Type B pancreatic cell (in vitro differentiated cells): ENCODE data around the gene LARP4. TPM values are rescaled to one million over a fixed set of nuclear protein-coding genes. Genes with fewer than 3 reads are reported as not detected.
"Not testable (repeated sequence)": the region's sequence is repeated elsewhere in the genome, so short reads cannot be mapped to it uniquely, and the experiment has no call there.

ENCODE experiments used
- DNase-seq: peaks from one replicate; pipeline ENCODE4 v3.0.0; 2021; ENCODE audit warnings: mixed read lengths; ENCODE audit not compliant: unreplicated experiment; ENCODE audit errors: extremely low spot score
- H3K27ac Mint-ChIP-seq: 2 replicates; pipeline ENCODE4 v1.8.0; 2021; ENCODE audit warnings: mild to moderate bottlenecking, mixed read lengths
- H3K27me3 Mint-ChIP-seq: 2 replicates; pipeline ENCODE4 v1.8.0; 2021; ENCODE audit warnings: mixed read lengths
- H3K36me3 Mint-ChIP-seq: 2 replicates; pipeline ENCODE4 v1.8.0; 2021; ENCODE audit warnings: mixed read lengths
- H3K4me1 Mint-ChIP-seq: one replicate; pipeline ENCODE4 v1.8.0; 2021; ENCODE audit warnings: mixed read lengths; ENCODE audit not compliant: unreplicated experiment
- H3K4me3 Mint-ChIP-seq: 2 replicates; pipeline ENCODE4 v1.8.0; 2021; ENCODE audit warnings: mild to moderate bottlenecking, mixed read lengths
- H3K9me3 Mint-ChIP-seq: 2 replicates; pipeline ENCODE4 v1.8.0; 2021; ENCODE audit warnings: mixed read lengths
- CTCF ChIP-seq: fragments of 200-600 bp; sonication (generic); conservative IDR thresholded peaks from 2 replicates; pipeline ENCODE4 v1.5.0; 2021; ENCODE audit warnings: antibody characterized with exemption, mild to moderate bottlenecking
- total RNA-seq: library from RNA; stranded (reverse); gene quantifications from 2 replicates; pipeline ENCODE4 v1.2.1, GENCODE V29; 2021; ENCODE audit warnings: low replicate concordance

LARP4 gene
- total RNA-seq, 1 donor from 2014 or later: 55.3 TPM

- no peak overlapping the region for H3K4me3 Mint-ChIP-seq
- DNase-seq: no peak
Measured at GRCh38 chr12:50425589-50426258, 25.0 kb downstream of the LARP4 start.

DNA sequence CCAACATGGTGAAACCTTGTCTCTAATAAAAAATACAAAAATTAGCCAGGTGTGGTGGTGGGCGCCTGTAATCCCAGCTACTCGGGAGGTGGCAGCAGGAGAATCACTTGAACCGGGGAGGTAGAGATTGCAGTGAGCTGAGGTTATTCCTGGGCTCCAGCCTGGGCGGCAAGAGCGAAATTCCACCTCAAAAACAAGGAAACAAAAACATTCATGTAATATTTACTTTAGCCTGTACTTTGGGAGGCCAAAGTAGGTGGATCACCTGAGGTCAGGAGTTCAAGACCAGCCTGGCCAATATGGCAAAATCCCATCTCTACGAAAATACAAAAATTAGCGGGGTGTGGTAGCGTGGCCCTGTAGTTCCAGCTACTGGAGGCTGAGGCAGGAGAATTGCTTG, 31.0 kb downstream of the LARP4 start:
- H3K9me3 Mint-ChIP-seq, H3K27me3 Mint-ChIP-seq, H3K4me3 Mint-ChIP-seq, H3K4me1 Mint-ChIP-seq, H3K27ac Mint-ChIP-seq, DNase-seq: not testable (repeated sequence)
- H3K36me3 Mint-ChIP-seq: peaks cover 35% of the 10 kb centered on the region

More at GRCh38 chr12:50425589-50426258, 25.0 kb downstream of the LARP4 start:
- Mint-ChIP-seq H3K9me3 (no peaks in the 10 kb centered on the region), H3K27me3 (no peaks in the 10 kb centered on the region), H3K36me3 (peaks cover 10% of the 10 kb centered on the region), H3K4me1 (peaks cover 15% of the 10 kb centered on the region), H3K27ac (peak overlapping the region; percentile 65)
- TF ChIP-seq CTCF: no peak

- Mint-ChIP-seq H3K36me3 (peaks cover 34% of the 10 kb centered on the region), H3K27me3 (no peaks in the 10 kb centered on the region), H3K9me3 (no peaks in the 10 kb centered on the region), H3K27ac (no peak overlapping the region), H3K4me3 (no peak overlapping the region), H3K4me1 (no peaks in the 10 kb centered on the region)
- TF ChIP-seq CTCF: no peak
- DNase-seq: no peak
Measured at GRCh38 chr12:50440288-50440687, 39.6 kb downstream of the LARP4 start.

DNA sequence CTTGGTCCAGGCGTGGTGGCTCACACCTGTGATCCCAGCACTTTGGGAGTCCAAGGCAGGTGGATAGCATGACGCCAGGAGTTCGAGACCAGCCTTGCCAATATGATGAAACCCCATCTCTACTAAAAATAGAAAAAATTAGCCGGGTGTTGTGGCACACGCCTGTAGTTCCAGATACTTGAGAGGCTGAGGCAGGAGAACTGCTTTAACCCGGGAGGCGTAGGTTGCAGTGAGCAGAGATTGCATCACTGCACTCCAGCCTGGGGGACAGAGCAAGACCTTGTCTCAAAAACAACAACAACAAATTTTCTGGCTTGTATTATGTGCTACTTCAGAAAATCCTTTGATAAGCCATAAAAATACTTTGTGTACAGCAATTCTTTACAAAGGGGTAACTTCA, 41.1 kb downstream of the LARP4 start:
- no peaks in the 10 kb centered on the region for H3K4me1 Mint-ChIP-seq
- H3K36me3 Mint-ChIP-seq: peaks cover 33% of the 10 kb centered on the region
- no peaks in the 10 kb centered on the region for H3K9me3 Mint-ChIP-seq
- no peak for DNase-seq
- no peak for TF ChIP-seq CTCF
- no peaks in the 10 kb centered on the region for H3K27me3 Mint-ChIP-seq
- no peak overlapping the region for H3K4me3 Mint-ChIP-seq
- no peak overlapping the region for H3K27ac Mint-ChIP-seq

- Mint-ChIP-seq H3K27me3 (no peaks in the 10 kb centered on the region), H3K36me3 (peaks cover 36% of the 10 kb centered on the region)
- no peak for DNase-seq
Measured at GRCh38 chr12:50442178-50442908, 41.7 kb downstream of the LARP4 start.

GRCh38 chr12:50449671-50450070, 49.0 kb downstream of the LARP4 start:
- not testable (repeated sequence) for H3K27me3 Mint-ChIP-seq, H3K27ac Mint-ChIP-seq, H3K4me1 Mint-ChIP-seq, DNase-seq, H3K9me3 Mint-ChIP-seq, H3K4me3 Mint-ChIP-seq
- H3K36me3 Mint-ChIP-seq: peaks cover 28% of the 10 kb centered on the region

More at GRCh38 chr12:50442178-50442908, 41.7 kb downstream of the LARP4 start:
- H3K4me1 Mint-ChIP-seq: no peaks in the 10 kb centered on the region
- H3K9me3 Mint-ChIP-seq: no peaks in the 10 kb centered on the region
- no peak overlapping the region for H3K4me3 Mint-ChIP-seq
- H3K27ac Mint-ChIP-seq: no peak overlapping the region
- no peak for TF ChIP-seq CTCF
